DMS 273 (cell line): ENCODE measurements around the gene PLTP.
"Not testable (repeated sequence)": the region's sequence is repeated elsewhere in the genome, so short reads cannot be mapped to it uniquely, and the experiment has no call there.

Source experiments
- DNase-seq: peaks from one replicate; lab custom pipeline; 2025; ENCODE audit not compliant: unreplicated experiment; lab: John Stamatoyannopoulos, UW

PLTP gene

GRCh38 chr20:45944965-45945677 lies 33.2 kb upstream of the PLTP start:
- DNase-seq, result no peak

GRCh38 chr20:45944151-45944964 lies 32.4 kb upstream of the PLTP start:
- no peak for DNase-seq

GRCh38 chr20:45943613-45944012 lies 31.7 kb upstream of the PLTP start:
- DNase-seq, result no peak

- no peak for DNase-seq
Measured at GRCh38 chr20:45940469-45940868, 28.5 kb upstream of the PLTP start.

- DNase-seq, result no peak
Measured at GRCh38 chr20:45940053-45940452, 28.1 kb upstream of the PLTP start.

- DNase-seq, result no peak
Measured at GRCh38 chr20:45938727-45939438, 26.9 kb upstream of the PLTP start.

GRCh38 chr20:45937765-45938164 lies 25.8 kb upstream of the PLTP start:
- DNase-seq, result no peak

- DNase-seq, result no peak
Measured at GRCh38 chr20:45935416-45936046, 23.6 kb upstream of the PLTP start.

- DNase-seq, result peak; percentile 99
Measured at GRCh38 chr20:45934586-45935415, 22.8 kb upstream of the PLTP start, which contains the start of gene PCIF1. Gene PCIF1, plus strand, starts transcription at chr20:45934683. Its CDS starts 4,317 bp downstream, at chr20:45939000.

- peak; percentile 83 for DNase-seq
Measured at GRCh38 chr20:45934046-45934585, 22.2 kb upstream of the PLTP start.

- DNase-seq, result peak; percentile 93
Measured at GRCh38 chr20:45933266-45934045, 21.5 kb upstream of the PLTP start.

GRCh38 chr20:45931680-45932079 lies 19.7 kb upstream of the PLTP start:
- DNase-seq, result not testable (repeated sequence)

- no peak for DNase-seq
Measured at GRCh38 chr20:45927071-45927878, 15.3 kb upstream of the PLTP start.

GRCh38 chr20:45926731-45927070 lies 14.7 kb upstream of the PLTP start:
- DNase-seq, result no peak

- DNase-seq, result no peak
Measured at GRCh38 chr20:45925821-45926506, 14.0 kb upstream of the PLTP start.

- peak; percentile 45 for DNase-seq
Measured at GRCh38 chr20:45924391-45925261, 12.7 kb upstream of the PLTP start.
